Activated naive CD4-positive, alpha-beta T cell treated with anti-CD3 and anti-CD28 coated beads, Interleukin-2, amount 50 U/mL, for 16 hours (primary cell): ENCODE data around the gene ABCA5.

Source experiments
- DNase-seq: peaks from one replicate; pipeline ENCODE4 v3.0.0-alpha.2; 2020

The ABCA5 gene

DNA sequence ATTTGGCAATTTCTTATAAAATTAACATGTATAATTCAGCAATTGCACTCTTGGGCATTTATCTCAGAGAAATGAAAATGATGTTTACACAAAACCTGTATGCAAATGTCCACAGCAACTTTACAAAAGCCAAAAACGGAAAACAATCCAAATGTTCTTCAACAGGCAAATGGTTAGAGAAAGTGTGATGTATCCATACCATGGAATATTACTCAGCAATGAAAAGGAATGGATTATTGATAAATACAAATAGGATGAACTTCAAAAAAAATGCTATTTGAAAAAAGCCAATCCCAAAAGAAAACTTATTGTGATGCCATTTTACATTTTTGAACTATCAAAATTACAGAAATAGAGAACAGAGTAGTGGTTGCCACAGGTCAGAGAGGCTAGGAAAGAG, 61.1 kb downstream of the ABCA5 start:
- DNase-seq = no peak

DNA sequence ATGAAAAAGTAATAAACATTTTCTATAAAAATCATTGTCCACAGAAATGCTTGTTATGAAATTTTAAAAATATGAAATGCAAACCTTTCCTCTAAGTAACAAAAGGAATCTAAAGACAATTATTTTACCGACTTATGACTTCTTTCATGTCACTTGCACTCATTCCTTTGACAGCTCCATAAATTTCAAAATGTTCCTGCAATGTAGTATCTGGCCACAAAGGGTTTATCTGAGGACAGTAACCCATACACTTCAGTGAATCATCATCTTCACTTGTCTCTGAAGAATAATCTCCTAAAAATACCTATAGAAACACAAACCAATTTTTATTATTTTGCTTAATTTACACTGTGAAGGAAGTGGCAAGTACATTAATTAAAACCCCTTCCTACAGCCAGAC, 72.7 kb downstream of the ABCA5 start:
- no peak for DNase-seq

DNA sequence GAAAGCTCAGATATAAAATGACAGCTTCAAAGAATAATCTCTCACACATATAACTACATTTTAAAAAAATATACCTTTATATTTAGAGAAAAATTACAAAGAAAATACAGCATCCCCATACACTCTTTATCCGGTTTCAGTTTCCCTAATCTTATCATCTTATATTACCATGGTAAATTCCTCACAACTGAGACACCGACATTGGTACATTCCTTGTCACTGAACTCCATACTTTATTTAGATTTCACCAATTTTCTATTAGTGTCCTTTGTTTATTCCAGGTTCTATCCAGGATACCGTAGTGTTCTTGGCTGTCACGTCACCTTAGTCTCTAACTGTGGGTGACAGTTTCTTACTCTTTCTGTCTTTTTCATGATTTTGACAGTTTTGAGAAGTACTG, 76.3 kb downstream of the ABCA5 start:
- DNase-seq = no peak

DNA sequence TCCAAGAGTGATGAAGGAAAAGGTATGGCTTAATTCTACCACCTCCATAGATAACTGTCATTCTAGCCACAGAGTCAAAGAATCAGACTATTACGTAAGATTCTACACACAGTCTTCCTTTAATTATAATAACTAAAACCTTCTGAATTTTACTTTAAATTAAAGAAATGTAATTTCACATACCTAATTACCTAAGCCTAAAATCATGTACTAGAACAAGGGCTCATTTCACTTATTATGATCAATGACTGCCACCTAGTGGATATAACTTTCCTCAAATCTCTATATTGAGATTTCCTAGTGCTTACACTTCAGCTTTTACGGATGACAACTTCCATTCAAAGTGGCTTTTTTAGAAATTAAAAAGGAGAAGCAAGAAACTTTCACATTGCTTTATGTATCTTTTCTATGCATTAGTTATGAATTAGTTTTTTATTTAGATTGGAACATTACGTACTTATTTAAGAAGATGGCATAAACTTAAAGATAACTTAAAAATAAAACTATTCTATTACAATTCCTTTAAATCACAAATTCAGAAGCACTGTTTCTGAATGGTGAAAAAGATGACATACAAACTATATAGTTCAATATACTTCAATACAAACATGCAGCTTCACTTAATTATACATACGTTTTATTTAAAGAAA, 80.1 kb downstream of the ABCA5 start:
- DNase-seq = no peak

DNA sequence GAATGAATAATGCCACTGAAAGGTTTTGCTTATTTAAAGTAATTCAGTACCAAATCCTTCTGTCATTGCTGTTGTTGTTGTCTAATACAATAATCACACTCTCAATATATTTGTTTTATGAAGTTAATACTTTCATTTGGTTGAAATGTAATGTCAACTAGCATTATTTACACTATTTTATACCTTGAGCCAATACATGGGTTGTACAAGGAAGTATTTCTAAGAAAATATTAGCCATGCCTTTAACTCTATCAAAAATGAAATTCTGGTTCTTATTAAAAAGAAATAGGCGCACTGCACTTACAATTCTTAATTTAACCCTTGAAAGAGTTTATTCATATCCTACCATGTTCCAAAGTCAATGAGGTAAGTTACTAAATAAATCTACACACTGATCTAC, 80.7 kb downstream of the ABCA5 start:
- DNase-seq = no peak

DNA sequence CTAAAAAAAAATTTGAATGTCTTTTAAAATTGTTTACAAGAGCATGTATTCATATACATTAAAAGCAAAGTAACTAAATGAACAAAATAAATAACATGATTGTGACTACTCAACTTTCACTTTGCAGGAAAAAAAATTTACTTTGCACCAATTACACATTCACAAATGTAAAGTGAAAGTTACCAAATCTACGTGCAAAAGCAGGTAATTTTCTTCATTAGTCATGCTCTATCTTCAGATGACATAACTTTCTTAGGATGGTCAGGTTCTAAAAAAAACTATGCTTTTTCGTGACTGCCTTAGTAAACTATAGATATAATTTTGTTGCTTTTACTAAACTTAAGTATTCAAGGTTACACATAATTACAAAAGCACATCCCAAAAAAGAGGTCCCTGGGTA, 81.3 kb downstream of the ABCA5 start:
- DNase-seq = no peak

DNA sequence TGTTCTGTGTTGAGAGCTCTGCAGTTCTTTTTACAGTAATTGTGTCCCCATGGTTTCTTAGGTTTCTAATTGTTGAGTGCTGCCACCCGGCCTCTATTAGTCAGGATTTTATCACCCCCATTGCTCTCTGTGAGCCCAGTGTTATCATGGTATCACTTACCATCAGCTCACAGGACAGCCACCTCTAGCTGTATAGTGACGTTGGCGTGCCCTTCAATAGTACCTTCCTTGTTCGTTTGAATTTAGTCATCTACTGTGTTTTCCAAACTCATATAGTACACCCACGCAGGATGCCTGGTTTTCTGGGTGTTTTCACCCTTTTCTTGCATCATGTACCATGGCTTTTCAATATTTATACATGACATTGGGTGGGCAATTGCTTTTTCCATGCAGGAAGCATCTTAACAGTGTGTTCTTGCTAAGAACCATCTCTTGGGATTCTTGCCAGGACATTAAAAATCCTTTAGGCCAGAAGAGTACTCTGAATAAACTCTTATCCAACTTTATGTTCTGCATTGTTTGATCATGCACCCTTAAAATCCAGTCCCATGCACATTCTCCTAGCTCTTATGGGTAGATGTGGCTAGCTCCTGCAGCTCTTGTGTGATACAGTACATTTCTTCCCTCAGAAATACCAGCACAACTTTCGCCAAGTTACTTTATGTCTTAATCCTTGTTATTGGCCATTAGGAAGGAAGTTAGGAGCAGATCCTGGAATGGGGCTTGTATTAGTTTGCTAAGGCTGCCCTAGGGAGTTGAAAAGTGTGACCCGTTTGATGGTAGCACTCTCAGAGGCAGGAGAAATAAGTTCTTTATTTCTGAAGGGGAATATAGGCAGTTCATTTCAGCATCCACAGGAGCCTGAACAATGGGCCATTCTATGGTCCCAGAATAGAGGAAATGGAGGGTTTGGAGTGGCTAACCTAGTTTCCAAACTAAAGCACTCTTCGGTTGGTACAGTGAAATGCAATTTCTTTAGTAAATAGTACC, 87.0 kb downstream of the ABCA5 start:
- DNase-seq = no peak

DNA sequence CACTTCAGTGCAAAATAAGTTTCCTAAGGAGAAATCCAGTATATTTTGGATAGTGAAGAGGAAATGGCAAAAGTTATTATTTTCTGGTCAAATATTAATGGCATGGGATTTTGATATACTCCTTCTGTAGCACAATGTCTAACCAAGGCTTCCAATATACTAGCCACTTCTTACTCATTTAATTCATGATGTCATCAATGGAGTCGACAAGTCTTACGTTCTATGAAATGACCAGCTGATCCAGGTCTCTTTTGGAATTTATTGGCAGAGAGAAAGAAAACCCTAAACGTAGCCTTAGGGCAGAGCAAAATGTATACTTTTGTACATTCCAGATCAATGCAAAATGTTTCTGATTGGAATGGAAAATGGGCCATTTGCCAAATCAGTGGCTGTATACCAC, 90.0 kb downstream of the ABCA5 start:
- DNase-seq = no peak

DNA sequence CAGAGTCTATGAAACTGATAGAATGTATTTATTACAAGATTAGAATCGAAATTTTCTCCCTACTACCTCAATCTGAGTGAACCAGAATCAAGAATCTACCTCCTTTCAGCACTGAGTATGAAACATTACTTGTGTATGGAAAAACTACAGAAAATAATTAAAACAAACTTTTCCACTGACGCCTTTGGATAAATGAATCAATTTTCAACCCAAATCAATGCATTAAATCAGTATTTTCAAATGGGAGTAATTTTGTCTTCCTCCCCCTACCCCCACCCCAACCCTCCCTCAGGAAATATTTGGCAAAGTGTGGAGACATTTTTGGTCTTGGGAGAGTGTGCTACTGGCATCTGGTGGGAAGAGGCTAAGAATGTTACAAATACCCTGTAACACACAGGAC, 90.5 kb downstream of the ABCA5 start:
- no peak for DNase-seq

DNA sequence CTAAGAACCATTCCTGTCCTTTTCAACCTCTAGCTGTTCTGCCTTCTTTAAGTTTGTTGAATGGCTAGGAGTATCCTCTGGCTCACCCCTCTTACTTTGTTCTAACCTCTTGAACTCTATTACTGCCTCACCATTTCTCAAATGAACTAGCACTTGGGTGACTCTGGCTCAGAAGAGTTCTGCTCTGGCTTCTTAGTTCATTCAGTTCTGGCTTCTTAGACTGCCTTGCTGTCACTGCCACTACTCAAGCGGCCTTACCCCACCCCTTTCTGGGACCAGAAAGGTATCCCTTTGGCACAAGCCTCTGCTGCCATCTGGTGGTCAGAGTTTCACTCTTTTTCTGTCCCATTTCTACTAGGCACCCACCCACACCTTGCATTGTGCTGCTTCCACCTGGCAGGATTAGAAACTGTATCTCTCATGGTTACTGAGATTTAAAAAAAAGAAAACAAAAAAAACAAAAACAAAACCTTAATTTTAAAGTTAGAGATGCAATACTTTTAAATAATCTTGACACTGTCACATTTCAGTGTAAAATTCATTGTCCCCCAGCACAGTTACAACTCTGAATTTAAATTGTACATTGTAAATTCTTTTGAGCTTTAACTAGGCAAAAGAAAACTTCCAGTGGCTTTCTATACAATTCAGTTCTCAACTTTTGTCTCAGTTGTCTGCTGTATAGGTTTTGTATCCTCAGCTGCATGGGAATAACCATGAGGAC, 91.4 kb downstream of the ABCA5 start:
- peak; percentile 53 for DNase-seq

DNA sequence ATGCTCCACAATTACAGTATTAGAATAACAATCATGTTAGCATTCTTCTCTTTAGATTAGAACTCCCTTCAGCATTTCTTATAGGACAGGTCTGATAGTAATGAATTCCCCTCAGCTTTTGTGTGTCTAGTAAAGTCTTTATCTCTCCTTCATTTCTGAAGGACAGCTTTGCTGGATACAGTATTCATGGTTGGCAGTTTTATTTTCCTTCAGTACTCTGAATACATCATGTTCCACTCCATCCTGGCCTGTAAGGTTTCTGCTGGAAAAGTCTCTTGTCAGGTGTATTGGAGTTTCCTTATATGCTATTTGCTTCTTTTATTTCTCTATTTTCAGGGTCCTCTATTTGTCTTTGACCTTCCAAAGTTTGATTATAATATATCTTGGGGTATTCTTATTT, 94.3 kb downstream of the ABCA5 start:
- no peak for DNase-seq

DNA sequence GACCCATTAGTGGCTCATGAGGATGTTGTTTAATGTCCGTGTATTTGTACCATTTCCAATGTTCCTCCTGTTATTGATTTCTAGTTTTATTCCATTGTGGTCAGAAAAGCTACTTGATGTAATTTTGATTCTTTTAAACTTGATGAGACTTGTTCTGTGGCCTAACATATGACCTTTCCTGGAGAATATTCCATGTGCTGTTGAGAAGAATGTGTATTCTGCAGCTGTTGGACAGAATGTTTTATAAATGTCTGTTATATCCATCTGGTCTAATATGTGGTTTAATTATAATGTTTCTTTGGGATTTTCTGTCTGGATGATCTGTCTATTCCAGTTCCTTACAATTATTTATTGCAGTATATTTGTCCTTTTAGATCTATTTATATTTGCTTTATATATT, 95.4 kb downstream of the ABCA5 start:
- DNase-seq = no peak

DNA sequence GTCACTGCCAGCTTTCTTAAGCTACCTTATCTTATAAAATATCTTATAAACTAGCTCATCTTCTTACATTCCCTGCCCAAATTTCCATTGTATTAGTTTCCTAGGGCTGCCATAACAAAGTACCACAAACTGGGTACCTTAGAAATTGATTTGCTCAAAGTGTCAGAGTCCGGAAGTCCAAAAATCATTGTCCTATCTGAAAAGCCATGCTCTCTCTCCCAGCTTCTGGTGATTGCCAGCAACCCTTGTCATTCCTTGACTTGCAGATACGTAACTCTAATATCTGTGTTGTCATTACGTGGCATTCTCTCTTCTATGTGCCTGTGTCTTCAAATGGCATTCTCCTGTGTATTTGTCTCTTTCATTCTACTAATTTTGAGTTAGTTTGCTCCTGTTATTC, 96.0 kb downstream of the ABCA5 start:
- no peak for DNase-seq

DNA sequence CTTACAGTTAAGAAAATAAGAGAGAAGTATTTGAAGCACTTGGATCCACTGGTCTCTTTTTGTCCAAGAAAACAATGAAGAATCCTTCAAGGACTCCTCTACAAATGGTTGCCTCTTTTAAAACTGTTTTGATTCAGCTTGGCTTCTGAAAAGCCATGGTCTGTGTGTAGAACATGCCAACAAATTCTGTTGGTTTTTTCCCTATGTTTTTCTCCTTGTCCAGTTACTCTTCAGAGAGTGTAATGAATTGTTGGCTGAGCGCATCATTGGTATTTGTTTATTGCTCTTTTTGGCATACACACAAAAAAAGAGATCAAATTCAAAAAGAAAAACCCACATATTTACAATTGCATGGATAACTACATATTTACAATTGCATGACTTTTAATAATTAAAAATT, 98.4 kb downstream of the ABCA5 start, which contains the start of gene ABCA10:
TSS of gene ABCA10 (minus strand) at position 249 of the 400 bp plus-strand sequence. CDS start 3,466 bp downstream, outside the sequence.
- no peak for DNase-seq

DNA sequence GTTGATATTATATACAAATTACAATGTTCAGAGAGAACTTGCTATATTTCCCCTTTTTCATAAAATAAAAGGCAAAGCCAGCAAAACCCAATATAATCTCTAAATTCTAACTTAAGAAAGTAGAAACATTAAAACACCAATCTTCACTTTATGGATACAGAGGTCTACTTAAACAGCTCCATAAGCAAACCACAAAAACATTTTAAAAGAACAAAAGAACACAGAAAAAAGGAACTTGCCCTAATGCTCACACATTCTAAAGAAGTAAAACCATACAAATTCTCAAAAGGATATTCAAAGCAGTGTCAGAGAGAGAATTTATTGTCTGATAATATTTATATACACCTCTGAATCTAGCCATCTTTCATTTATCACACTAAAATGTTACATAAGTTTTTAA, 98.9 kb downstream of the ABCA5 start:
- no peak for DNase-seq

DNA sequence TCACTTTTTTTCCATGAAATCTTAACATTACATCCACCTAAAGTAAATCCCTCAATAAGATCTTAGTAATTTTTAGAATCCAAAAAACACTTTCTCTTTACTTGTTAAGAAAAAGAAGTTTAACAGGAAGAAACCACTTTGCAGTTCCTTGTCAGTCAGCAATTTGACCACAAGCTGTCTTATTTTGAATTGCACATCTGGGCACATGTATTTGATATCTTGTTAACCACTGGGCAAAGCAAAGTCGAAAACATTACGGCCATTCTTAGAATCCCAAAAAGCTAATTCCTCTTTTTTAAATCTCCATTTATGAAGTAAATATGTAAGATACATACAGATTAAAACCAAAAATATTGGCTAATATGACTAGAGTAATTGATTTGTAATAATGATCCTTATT, 99.4 kb downstream of the ABCA5 start:
- DNase-seq = no peak

DNA sequence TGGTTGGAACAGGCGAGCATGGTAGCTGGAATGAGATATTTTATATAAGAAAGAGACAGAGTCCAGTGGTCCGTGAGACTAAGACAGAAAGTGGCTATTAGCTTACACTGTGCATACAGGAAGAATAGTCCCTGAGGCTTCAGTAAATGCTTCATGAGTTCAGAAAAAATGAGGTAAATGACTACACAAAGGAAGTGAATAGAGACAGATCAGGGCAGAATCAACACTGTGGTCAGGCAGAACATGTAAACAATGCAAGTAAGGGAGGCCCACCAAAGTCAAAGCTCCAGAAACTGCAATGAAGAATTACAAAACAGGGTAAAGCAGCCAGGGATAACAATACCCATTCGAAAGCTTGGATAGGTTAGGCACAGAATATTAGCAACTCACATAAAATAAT, 103.1 kb downstream of the ABCA5 start:
- DNase-seq = no peak

DNA sequence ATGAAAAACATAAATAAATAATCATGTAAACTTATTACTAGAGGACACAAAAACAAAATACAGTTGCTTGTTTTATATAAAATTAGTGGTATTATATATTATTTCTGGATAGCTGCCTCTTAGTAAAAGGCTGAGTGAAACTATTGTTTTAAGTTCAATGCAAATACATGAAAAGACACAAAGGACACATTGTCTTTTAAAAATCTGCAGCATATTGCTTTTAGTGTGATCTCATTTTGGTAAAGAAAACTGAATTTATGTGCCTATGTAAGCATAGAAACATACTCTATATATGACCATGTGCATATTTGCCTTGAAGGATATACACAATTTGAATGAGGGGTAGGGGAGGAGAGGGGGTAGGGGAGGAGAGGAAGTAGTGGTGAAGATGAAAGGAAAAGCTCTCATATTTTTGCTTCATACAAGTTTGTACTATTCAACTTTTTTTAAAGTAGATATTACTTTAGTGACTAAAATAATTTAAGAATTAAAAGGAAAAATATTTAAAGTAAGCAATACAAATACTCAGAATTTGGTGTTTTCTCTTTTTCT, 104.2 kb downstream of the ABCA5 start:
- DNase-seq = no peak

DNA sequence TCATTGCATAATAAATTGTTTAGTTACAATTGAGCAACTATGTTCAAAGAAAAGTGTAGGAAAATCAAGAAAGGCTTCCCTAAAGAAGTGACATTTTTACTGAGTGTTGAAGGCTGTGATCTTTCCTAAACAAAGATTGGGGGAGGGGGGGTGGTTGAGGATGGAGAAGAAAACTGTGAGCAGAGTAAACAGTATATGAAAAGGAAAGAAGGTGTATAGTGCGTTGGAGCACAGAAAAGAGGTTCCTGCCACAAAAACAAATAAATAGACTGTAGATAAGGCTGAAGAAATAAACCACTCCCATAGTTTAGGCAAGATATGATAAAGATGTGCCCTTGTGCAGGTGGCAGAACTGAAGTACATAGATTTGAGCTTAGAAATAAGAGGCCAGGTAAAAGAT, 106.8 kb downstream of the ABCA5 start:
- DNase-seq = no peak

DNA sequence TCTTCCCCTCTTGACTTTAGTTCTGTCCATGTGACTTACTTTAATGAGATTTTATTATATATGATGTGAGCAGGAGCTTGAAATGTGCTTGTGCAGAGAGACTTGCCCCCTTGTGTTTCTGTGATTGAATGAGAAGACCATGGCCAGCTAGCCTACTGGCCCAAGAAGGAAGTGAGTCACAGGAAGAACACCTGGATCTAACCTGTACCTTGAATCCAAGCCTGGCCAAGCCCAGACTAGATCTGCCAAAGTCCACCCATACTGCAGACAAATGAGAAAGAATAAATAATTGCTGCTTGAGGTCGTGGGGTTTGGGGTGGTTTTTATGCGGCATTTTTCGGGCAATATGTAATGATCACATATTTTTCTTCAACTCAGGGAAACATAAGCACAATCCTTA, 107.9 kb downstream of the ABCA5 start:
- DNase-seq = no peak

DNA sequence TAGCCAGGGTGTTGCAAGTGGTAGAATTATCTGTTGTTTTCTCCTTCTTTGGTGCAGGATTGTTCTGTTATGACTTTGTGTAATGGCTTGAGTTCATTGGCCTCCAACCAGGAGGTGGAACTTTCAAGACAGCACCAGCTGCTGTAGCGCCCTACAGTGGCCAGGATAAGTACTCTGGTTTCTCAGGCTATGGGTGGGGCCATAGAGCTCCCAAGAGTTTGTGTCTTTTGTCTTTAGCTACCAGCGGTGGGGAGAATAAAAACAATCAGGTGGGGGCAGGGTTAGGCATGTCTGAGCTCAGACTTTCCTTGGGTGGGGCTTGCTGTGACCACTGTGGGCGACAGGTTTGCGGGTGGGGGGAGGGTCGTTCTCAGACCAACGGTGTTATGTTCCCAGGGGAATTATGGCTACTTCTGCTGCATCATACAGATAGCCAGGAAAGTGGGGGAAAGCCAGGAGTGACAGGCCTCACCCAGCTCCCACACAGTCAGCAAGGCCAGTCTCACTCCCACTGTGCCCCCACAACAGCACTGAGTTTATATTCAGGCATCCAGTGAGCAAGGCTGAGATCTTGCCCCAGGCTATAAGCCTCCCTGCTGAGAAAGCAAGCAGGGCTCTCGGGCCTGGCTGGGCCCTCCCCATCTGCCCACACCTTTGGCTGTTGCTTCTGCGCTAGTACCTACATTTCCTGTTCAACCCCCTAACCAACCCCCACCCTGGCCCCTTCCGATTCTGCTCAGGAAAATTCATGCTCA, 113.7 kb downstream of the ABCA5 start:
- no peak for DNase-seq

DNA sequence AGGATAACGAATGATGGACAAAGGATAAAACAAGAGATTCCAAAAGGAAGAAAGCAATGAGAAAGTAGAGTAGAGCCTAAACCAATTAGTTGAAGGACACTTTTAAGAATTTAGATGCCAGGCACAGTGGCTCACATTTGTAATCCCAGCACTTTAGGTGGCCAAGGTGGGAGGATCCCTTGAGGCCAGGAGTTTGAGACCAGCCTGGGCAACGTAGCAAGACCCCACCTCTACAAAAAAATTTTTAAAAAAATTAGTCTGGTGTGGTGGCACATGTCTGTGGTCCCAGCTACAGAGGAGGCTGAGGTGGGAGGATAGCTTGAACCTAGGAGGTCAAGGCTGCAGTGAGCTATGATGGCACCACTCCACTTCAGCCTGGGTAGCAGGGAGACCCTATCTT, 118.3 kb downstream of the ABCA5 start:
- DNase-seq = no peak

DNA sequence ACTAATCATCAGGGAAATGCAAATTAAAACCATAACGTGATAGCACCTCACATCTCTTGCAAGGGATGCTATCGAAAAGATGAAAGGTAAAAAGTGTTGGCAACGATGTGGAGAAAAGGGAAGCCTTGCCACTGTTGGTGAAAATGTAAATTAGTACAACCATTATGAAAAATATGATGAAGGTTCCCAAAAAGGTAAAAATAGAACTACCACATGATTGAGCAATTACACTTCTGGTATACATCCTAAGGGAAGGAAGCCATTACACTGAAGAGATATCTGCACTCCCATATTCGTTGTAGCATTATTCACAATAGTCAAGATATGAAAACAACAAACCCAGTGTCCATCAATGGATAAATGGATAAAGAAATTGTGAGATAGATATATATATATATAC, 119.8 kb downstream of the ABCA5 start:
- DNase-seq = no peak
